Activated CD8-positive, alpha-beta T cell treated with anti-CD3 and anti-CD28 coated beads for 36 hours (primary cell): ENCODE measurements around the gene COX8A. TPM values are rescaled to one million over a fixed set of nuclear protein-coding genes. Genes with fewer than 3 reads are reported as not detected.
A peak's percentile ranks its signal among the peaks of the same experiment; 100 is the strongest.

Source experiments
- ATAC-seq: fragments of 200-7000 bp; cut with Tn5 transposase; one replicate; pipeline ENCODE4 v1.10.0; 2021; ENCODE audit warnings: mild to moderate bottlenecking, moderate library complexity
- CTCF ChIA-PET: fragments of 350-600 bp; sonication (Branson Sonifier 250); formaldehyde crosslinking; loops from one replicate; lab custom pipeline; 2021; ENCODE audit warnings: antibody characterized with exemption; lab: Charles Lee
- POLR2A ChIA-PET: fragments of 350-600 bp; sonication (Branson Sonifier 250); formaldehyde crosslinking; loops from one replicate; lab custom pipeline; 2021; ENCODE audit warnings: antibody characterized with exemption; lab: Charles Lee
- DNase-seq: peaks from one replicate; pipeline ENCODE4 v3.0.0-alpha.2; 2020
- H3K27ac Mint-ChIP-seq: one replicate; pipeline ENCODE4 v1.8.0; 2021; ENCODE audit warnings: mild to moderate bottlenecking, mixed read lengths
- H3K27me3 Mint-ChIP-seq: one replicate; pipeline ENCODE4 v1.8.0; 2021; ENCODE audit warnings: mixed read lengths
- H3K36me3 Mint-ChIP-seq: one replicate; pipeline ENCODE4 v1.8.0; 2021; ENCODE audit warnings: low read depth, mixed read lengths
- H3K4me1 Mint-ChIP-seq: one replicate; pipeline ENCODE4 v1.8.0; 2021; ENCODE audit warnings: low read depth, mixed read lengths
- H3K4me3 Mint-ChIP-seq: one replicate; pipeline ENCODE4 v1.8.0; 2021; ENCODE audit warnings: mild to moderate bottlenecking, moderate library complexity, mixed read lengths
- H3K9me3 Mint-ChIP-seq: one replicate; pipeline ENCODE4 v1.8.0; 2021; ENCODE audit warnings: mixed read lengths
- intact Hi-C: fragments of 100-400 bp; cut with micrococcal nuclease; formaldehyde crosslinking; loops from one replicate; pipeline ENCODE4 v1.10.0; 2022
- total RNA-seq, 2 experiments: library from RNA; stranded (reverse); gene quantifications; one replicate each; pipeline ENCODE4 v1.2.3, GENCODE V29; 2021
- TF ChIP-seq, protein P1 (sequence below): fragments of 200-600 bp; IDR thresholded peaks from one replicate; pipeline ENCODE4 v1.8.0; 2022; ENCODE audit warnings: antibody characterized with exemption, mild to moderate bottlenecking

The COX8A gene
- total RNA-seq, 2 experiments from 2014 or later, result 436 to 497 TPM

DNA sequence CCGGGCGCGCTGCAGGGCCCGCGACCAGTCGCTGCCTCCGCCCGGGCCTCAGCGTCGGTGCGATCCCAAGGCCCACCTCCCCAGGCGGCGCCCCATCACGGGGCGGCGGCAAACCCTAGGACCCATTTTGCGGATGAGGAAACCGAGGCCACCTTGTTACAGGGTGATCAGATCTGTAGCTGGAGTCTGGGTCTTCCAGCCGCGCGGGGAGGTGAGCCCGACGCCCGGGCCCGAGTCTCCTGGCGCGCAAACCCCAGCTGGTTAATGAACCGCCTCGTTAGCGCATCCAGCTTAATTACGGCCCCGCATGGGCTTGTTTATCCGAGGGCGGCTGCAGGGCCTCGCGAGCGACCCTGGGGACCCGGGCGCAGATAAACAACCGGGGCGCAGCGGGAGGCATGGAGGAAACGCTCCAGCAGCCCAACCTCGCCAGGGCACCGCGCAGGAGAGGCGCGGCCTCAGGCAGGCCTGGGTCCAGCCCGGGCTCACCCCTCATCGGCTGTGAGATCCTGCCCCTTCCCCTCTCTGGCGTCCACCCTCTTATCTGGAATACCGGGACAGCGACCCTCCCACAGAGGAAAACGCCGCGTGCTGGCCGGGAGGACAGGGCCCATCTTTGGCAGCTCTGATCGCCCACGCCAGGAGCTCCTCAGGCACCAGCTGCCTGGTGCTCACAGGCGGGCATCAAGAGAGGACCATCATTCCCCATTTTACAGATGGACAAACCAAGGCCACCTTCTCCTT, 26.5 kb downstream of the COX8A start:
- H3K4me3 Mint-ChIP-seq, result peak overlapping the region; percentile 26

GRCh38 chr11:64001484-64002420, 27.3 kb downstream of the COX8A start:
- no peaks in the 10 kb centered on the region for H3K9me3 Mint-ChIP-seq
- TF ChIP-seq, protein P1, sequence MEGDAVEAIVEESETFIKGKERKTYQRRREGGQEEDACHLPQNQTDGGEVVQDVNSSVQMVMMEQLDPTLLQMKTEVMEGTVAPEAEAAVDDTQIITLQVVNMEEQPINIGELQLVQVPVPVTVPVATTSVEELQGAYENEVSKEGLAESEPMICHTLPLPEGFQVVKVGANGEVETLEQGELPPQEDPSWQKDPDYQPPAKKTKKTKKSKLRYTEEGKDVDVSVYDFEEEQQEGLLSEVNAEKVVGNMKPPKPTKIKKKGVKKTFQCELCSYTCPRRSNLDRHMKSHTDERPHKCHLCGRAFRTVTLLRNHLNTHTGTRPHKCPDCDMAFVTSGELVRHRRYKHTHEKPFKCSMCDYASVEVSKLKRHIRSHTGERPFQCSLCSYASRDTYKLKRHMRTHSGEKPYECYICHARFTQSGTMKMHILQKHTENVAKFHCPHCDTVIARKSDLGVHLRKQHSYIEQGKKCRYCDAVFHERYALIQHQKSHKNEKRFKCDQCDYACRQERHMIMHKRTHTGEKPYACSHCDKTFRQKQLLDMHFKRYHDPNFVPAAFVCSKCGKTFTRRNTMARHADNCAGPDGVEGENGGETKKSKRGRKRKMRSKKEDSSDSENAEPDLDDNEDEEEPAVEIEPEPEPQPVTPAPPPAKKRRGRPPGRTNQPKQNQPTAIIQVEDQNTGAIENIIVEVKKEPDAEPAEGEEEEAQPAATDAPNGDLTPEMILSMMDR, result no peak
- DNase-seq (no peak), ATAC-seq (no peak)
- ChIA-PET POLR2A (interaction anchor here (0.6 to 4.0 kb wide), 7 partner anchors 11 to 163 kb away, joined by 3 to 26 read pairs (median 3); partner anchors contain the start of gene OTUB1), CTCF (interaction anchor here (0.8 to 6.5 kb wide), 21 partner anchors 10 to 341 kb away, joined by 3 to 151 read pairs (median 7); partner anchors contain the start of genes ESRRA and MACROD1)
- peaks cover 9% of the 10 kb centered on the region for H3K27me3 Mint-ChIP-seq
- intact Hi-C loops, result loop anchor here (5.0 kb wide), 1 partner anchor 146 kb away; no protein-coding TSS in a partner anchor
- H3K36me3 Mint-ChIP-seq, result peaks cover 6% of the 10 kb centered on the region
- H3K27ac Mint-ChIP-seq, result no peak overlapping the region
- H3K4me3 Mint-ChIP-seq, result no peak overlapping the region
- H3K4me1 Mint-ChIP-seq, result peaks cover 6% of the 10 kb centered on the region

More for the DNA sequence above, 26.5 kb downstream of the COX8A start:
- peaks cover 6% of the 10 kb centered on the region for H3K4me1 Mint-ChIP-seq
- peaks cover 4% of the 10 kb centered on the region for H3K27me3 Mint-ChIP-seq
- intact Hi-C loops, result loop anchor here (5.0 kb wide), 1 partner anchor 146 kb away; no protein-coding TSS in a partner anchor
- H3K27ac Mint-ChIP-seq, result no peak overlapping the region
- CTCF ChIA-PET, result interaction anchor here (0.7 to 6.5 kb wide), 30 partner anchors 8 to 342 kb away, joined by 3 to 151 read pairs (median 4); partner anchors contain the start of genes ESRRA, MACROD1 and ZFTA
- DNase-seq (no peak), ATAC-seq (no peak)
- H3K36me3 Mint-ChIP-seq, result peaks cover 6% of the 10 kb centered on the region
- H3K9me3 Mint-ChIP-seq, result no peaks in the 10 kb centered on the region
- POLR2A ChIA-PET, result interaction anchor here (0.8 to 4.0 kb wide), 7 partner anchors 11 to 358 kb away, joined by 3 to 26 read pairs (median 4); partner anchors contain the start of genes FERMT3 and RPS6KA4
- TF ChIP-seq, protein P1, result no peak

- DNase-seq (no peak), ATAC-seq (no peak)
- no peaks in the 10 kb centered on the region for H3K36me3 Mint-ChIP-seq
- ChIA-PET POLR2A (interaction anchor here (1.6 kb wide), 1 partner anchor 36 kb away, joined by 3 read pairs; no protein-coding TSS in a partner anchor), CTCF (interaction anchor here (1.5 to 6.5 kb wide), 3 partner anchors 145 to 149 kb away, joined by 4 to 151 read pairs (median 6); no protein-coding TSS in a partner anchor)
- H3K27me3 Mint-ChIP-seq, result peaks cover 29% of the 10 kb centered on the region
- intact Hi-C loops, result loop anchor here (5.0 kb wide), 1 partner anchor 143 kb away; no protein-coding TSS in a partner anchor
- H3K4me3 Mint-ChIP-seq, result no peak overlapping the region
- TF ChIP-seq, protein P1, result no peak
- no peak overlapping the region for H3K27ac Mint-ChIP-seq
- H3K4me1 Mint-ChIP-seq, result peaks cover 10% of the 10 kb centered on the region
- H3K9me3 Mint-ChIP-seq, result no peaks in the 10 kb centered on the region
These were observed 29.6 kb downstream of the COX8A start for GRCh38 chr11:64003807-64004589.

GRCh38 chr11:64004590-64004984, 30.2 kb downstream of the COX8A start:
- intact Hi-C loops, result loop anchor here (5.0 kb wide), 1 partner anchor 143 kb away; no protein-coding TSS in a partner anchor
- no peak for ATAC-seq
- TF ChIP-seq, protein P1, result no peak
- H3K9me3 Mint-ChIP-seq, result no peaks in the 10 kb centered on the region
- POLR2A ChIA-PET, result no interaction called here
- peaks cover 30% of the 10 kb centered on the region for H3K27me3 Mint-ChIP-seq
- H3K36me3 Mint-ChIP-seq, result no peaks in the 10 kb centered on the region
- no peak for DNase-seq
- peaks cover 10% of the 10 kb centered on the region for H3K4me1 Mint-ChIP-seq
- no peak overlapping the region for H3K4me3 Mint-ChIP-seq
- no peak overlapping the region for H3K27ac Mint-ChIP-seq
- CTCF ChIA-PET, result interaction anchor here (1.5 to 1.6 kb wide), 2 partner anchors 144 to 149 kb away, joined by 4 to 6 read pairs; no protein-coding TSS in a partner anchor
